Neural progenitor cell (in vitro differentiated cells): Measurements from ENCODE around the gene TMEM79. TPM values are rescaled to one million over a fixed set of nuclear protein-coding genes. Genes with fewer than 3 reads are reported as not detected.

Source experiments
- DNase-seq: peaks from one replicate; pipeline ENCODE4 v3.0.0-alpha.2; 2016; ENCODE audit warnings: low spot score
- H2AFZ ChIP-seq: fragments of 200-600 bp; sonication (generic); replicated peaks from 2 replicates; pipeline ENCODE4 v1.6.1; 2016; ENCODE audit warnings: antibody characterized with exemption
- H3F3A ChIP-seq: fragments of 200-600 bp; sonication (generic); 2 replicates; pipeline ENCODE4 v1.6.1; 2016; ENCODE audit warnings: antibody characterized with exemption, low read depth
- H3K27ac ChIP-seq: fragments of 200-600 bp; sonication (generic); 2 replicates; pipeline ENCODE4 v1.5.1; 2016; ENCODE audit warnings: mild to moderate bottlenecking
- H3K27me3 ChIP-seq: fragments of 200-600 bp; sonication (generic); 2 replicates; pipeline ENCODE4 v1.6.1; 2016; ENCODE audit warnings: mild to moderate bottlenecking, moderate library complexity
- H3K36me3 ChIP-seq: fragments of 200-600 bp; sonication (generic); 2 replicates; pipeline ENCODE4 v1.5.1; 2016
- H3K4me1 ChIP-seq: fragments of 200-600 bp; sonication (generic); 2 replicates; pipeline ENCODE4 v1.6.1; 2016; ENCODE audit warnings: mixed run types
- H3K4me2 ChIP-seq: fragments of 200-600 bp; sonication (generic); 2 replicates; pipeline ENCODE4 v1.6.1; 2016
- H3K4me3 ChIP-seq: fragments of 200-600 bp; sonication (generic); 2 replicates; pipeline ENCODE4 v1.5.1; 2016
- H3K79me2 ChIP-seq: fragments of 200-600 bp; sonication (generic); 2 replicates; pipeline ENCODE4 v1.6.1; 2016; ENCODE audit warnings: low read depth
- H3K9ac ChIP-seq: fragments of 200-600 bp; sonication (generic); 2 replicates; pipeline ENCODE4 v1.6.1; 2016
- H3K9me3 ChIP-seq: fragments of 200-600 bp; sonication (generic); 2 replicates; pipeline ENCODE4 v1.5.1; 2016; ENCODE audit warnings: low read depth
- H4K20me1 ChIP-seq: fragments of 200-600 bp; sonication (generic); 2 replicates; pipeline ENCODE4 v1.6.1; 2016; ENCODE audit warnings: low read depth
- H3K27ac Mint-ChIP-seq: 3 replicates; pipeline ENCODE4 v1.8.0; 2021; ENCODE audit warnings: mixed read lengths
- H3K27me3 Mint-ChIP-seq: 2 replicates; pipeline ENCODE4 v1.8.0; 2022; ENCODE audit warnings: low read depth, mild to moderate bottlenecking, inconsistent platforms, moderate library complexity, mixed read lengths; ENCODE audit not compliant: insufficient read depth
- H3K36me3 Mint-ChIP-seq: 3 replicates; pipeline ENCODE4 v1.8.0; 2021; ENCODE audit warnings: mixed read lengths
- H3K4me1 Mint-ChIP-seq: 3 replicates; pipeline ENCODE4 v1.8.0; 2021; ENCODE audit warnings: mixed read lengths
- H3K4me3 Mint-ChIP-seq: 3 replicates; pipeline ENCODE4 v1.8.0; 2021; ENCODE audit warnings: mild to moderate bottlenecking, moderate library complexity, mixed read lengths
- H3K9me3 Mint-ChIP-seq: 3 replicates; pipeline ENCODE4 v1.8.0; 2020; ENCODE audit warnings: mixed read lengths
- CTCF ChIP-seq: fragments of 200-600 bp; sonication (generic); IDR thresholded peaks from 2 replicates; pipeline ENCODE4 v1.5.1; 2017; ENCODE audit warnings: antibody characterized with exemption, mild to moderate bottlenecking
- EZH2 ChIP-seq: fragments of 200-600 bp; sonication (generic); IDR thresholded peaks from 2 replicates; pipeline ENCODE4 v1.6.1; 2017; ENCODE audit warnings: antibody characterized with exemption, mild to moderate bottlenecking, moderate library complexity
- EZH2phosphoT487 ChIP-seq: fragments of 200-600 bp; sonication (generic); IDR thresholded peaks from 2 replicates; pipeline ENCODE4 v1.6.1; 2017; ENCODE audit warnings: antibody characterized with exemption
- total RNA-seq: library from RNA; depleted of rRNA; stranded (reverse); fragments of >200 nt; gene quantifications from 2 replicates; pipeline ENCODE4 v1.2.3, GENCODE V29; 2015; ENCODE audit warnings: low replicate concordance

Gene TMEM79
- total RNA-seq, 1 donor from 2014 or later, result 1.7 TPM

GRCh38 chr1:156259805-156260204 is 24.3 kb upstream of the TMEM79 start:
- H3K9me3 ChIP-seq, result no peaks in the 10 kb centered on the region
- H3K4me1 ChIP-seq, result no peaks in the 10 kb centered on the region
- H3K27ac Mint-ChIP-seq, result peak overlapping the region; percentile 47
- no peak overlapping the region for H3K4me3 ChIP-seq
- no peaks in the 10 kb centered on the region for H3K27me3 Mint-ChIP-seq
- no peak overlapping the region for H3K4me2 ChIP-seq
- no peaks in the 10 kb centered on the region for H3K79me2 ChIP-seq
- no peaks in the 10 kb centered on the region for H4K20me1 ChIP-seq
- peaks cover 36% of the 10 kb centered on the region for H3K36me3 Mint-ChIP-seq
- H2AFZ ChIP-seq, result no peak overlapping the region
- H3K9me3 Mint-ChIP-seq, result no peaks in the 10 kb centered on the region
- H3K36me3 ChIP-seq, result peaks cover 5% of the 10 kb centered on the region
- DNase-seq, result peak; percentile 19
- H3K4me3 Mint-ChIP-seq, result no peak overlapping the region
- no peak overlapping the region for H3K27ac ChIP-seq
- H3K27me3 ChIP-seq, result no peaks in the 10 kb centered on the region
- TF ChIP-seq CTCF, result no peak
- no peak for TF ChIP-seq EZH2phosphoT487
- no peak for TF ChIP-seq EZH2
- H3K4me1 Mint-ChIP-seq, result no peaks in the 10 kb centered on the region
- no peak overlapping the region for H3K9ac ChIP-seq
- no peaks in the 10 kb centered on the region for H3F3A ChIP-seq

- no peak for TF ChIP-seq CTCF
- no peak for TF ChIP-seq EZH2phosphoT487
- no peak for TF ChIP-seq EZH2
Observed at GRCh38 chr1:156260896-156261295, 23.2 kb upstream of the TMEM79 start.

GRCh38 chr1:156262461-156263287 is 21.5 kb upstream of the TMEM79 start:
- H3K27me3 Mint-ChIP-seq, result peaks cover 2% of the 10 kb centered on the region
- Histone ChIP-seq H3K27me3 (no peaks in the 10 kb centered on the region), H3F3A (no peaks in the 10 kb centered on the region), H3K4me1 (no peaks in the 10 kb centered on the region), H4K20me1 (no peaks in the 10 kb centered on the region), H2AFZ (no peak overlapping the region), H3K9me3 (no peaks in the 10 kb centered on the region), H3K9ac (no peak overlapping the region), H3K36me3 (peaks cover 5% of the 10 kb centered on the region), H3K4me2 (no peak overlapping the region), H3K27ac (no peak overlapping the region), H3K4me3 (no peak overlapping the region), H3K79me2 (no peaks in the 10 kb centered on the region)
- peaks cover 51% of the 10 kb centered on the region for H3K36me3 Mint-ChIP-seq
- no peak overlapping the region for H3K27ac Mint-ChIP-seq
- H3K4me1 Mint-ChIP-seq, result no peaks in the 10 kb centered on the region
- TF ChIP-seq CTCF, result no peak
- no peak for TF ChIP-seq EZH2phosphoT487
- TF ChIP-seq EZH2, result no peak
- DNase-seq, result no peak
- no peak overlapping the region for H3K4me3 Mint-ChIP-seq
- H3K9me3 Mint-ChIP-seq, result no peaks in the 10 kb centered on the region

More at GRCh38 chr1:156260896-156261295, 23.2 kb upstream of the TMEM79 start:
- no peak overlapping the region for H3K4me3 ChIP-seq
- peaks cover 5% of the 10 kb centered on the region for H3K36me3 ChIP-seq
- H2AFZ ChIP-seq, result no peak overlapping the region
- H3K9ac ChIP-seq, result no peak overlapping the region
- H3K4me1 Mint-ChIP-seq, result no peaks in the 10 kb centered on the region
- DNase-seq, result no peak
- H3F3A ChIP-seq, result no peaks in the 10 kb centered on the region
- H3K79me2 ChIP-seq, result no peaks in the 10 kb centered on the region
- no peaks in the 10 kb centered on the region for H4K20me1 ChIP-seq
- H3K27me3 ChIP-seq, result no peaks in the 10 kb centered on the region
- H3K4me2 ChIP-seq, result no peak overlapping the region
- H3K9me3 ChIP-seq, result no peaks in the 10 kb centered on the region
- peaks cover 43% of the 10 kb centered on the region for H3K36me3 Mint-ChIP-seq
- no peak overlapping the region for H3K4me3 Mint-ChIP-seq
- H3K27ac Mint-ChIP-seq, result peak overlapping the region; percentile 30
- no peaks in the 10 kb centered on the region for H3K4me1 ChIP-seq
- no peaks in the 10 kb centered on the region for H3K27me3 Mint-ChIP-seq
- no peaks in the 10 kb centered on the region for H3K9me3 Mint-ChIP-seq
- no peak overlapping the region for H3K27ac ChIP-seq
